GM12864 (cell line): ENCODE measurements around the gene VPS18.

Experiments
- DNase-seq: peaks from one replicate; pipeline ENCODE4 v3.0.0-alpha.2; 2011; ENCODE audit warnings: low read depth
- H3K4me3 ChIP-seq: 2 replicates; pipeline ENCODE4 v1.5.1; 2011; ENCODE audit warnings: mild to moderate bottlenecking, low read depth, low read length, control low read depth
- CTCF ChIP-seq: IDR thresholded peaks from 2 replicates; pipeline ENCODE4 v1.5.1; 2011; ENCODE audit warnings: low read depth, mild to moderate bottlenecking, moderate library complexity, low read length, control low read depth, inconsistent platforms; ENCODE audit errors: missing control alignments

Gene VPS18

GRCh38 chr15:40938536-40938870, 44.3 kb downstream of the VPS18 start:
- no peak overlapping the region for H3K4me3 ChIP-seq
- DNase-seq, result no peak
- TF ChIP-seq CTCF, result no peak

- TF ChIP-seq CTCF, result no peak
- no peak overlapping the region for H3K4me3 ChIP-seq
- no peak for DNase-seq
Observed at GRCh38 chr15:40940296-40940801, 46.1 kb downstream of the VPS18 start.

GRCh38 chr15:40941068-40941527, 46.8 kb downstream of the VPS18 start:
- H3K4me3 ChIP-seq, result peak overlapping the region; percentile 56
- DNase-seq, result no peak
- no peak for TF ChIP-seq CTCF

GRCh38 chr15:40941528-40942336, 47.5 kb downstream of the VPS18 start:
- H3K4me3 ChIP-seq, result peak overlapping the region; percentile 59
- peak; percentile 57 for TF ChIP-seq CTCF
- DNase-seq, result no peak

- peak overlapping the region; percentile 59 for H3K4me3 ChIP-seq
- TF ChIP-seq CTCF, result no peak
- DNase-seq, result no peak
Observed at GRCh38 chr15:40942337-40942854, 48.1 kb downstream of the VPS18 start.

GRCh38 chr15:40942878-40943277, 48.6 kb downstream of the VPS18 start:
- no peak for DNase-seq
- H3K4me3 ChIP-seq, result peak overlapping the region; percentile 59; the same call in 1 of the 2 replicates
- TF ChIP-seq CTCF, result no peak
